Measurements from ENCODE around the gene FLRT1.

DNA sequence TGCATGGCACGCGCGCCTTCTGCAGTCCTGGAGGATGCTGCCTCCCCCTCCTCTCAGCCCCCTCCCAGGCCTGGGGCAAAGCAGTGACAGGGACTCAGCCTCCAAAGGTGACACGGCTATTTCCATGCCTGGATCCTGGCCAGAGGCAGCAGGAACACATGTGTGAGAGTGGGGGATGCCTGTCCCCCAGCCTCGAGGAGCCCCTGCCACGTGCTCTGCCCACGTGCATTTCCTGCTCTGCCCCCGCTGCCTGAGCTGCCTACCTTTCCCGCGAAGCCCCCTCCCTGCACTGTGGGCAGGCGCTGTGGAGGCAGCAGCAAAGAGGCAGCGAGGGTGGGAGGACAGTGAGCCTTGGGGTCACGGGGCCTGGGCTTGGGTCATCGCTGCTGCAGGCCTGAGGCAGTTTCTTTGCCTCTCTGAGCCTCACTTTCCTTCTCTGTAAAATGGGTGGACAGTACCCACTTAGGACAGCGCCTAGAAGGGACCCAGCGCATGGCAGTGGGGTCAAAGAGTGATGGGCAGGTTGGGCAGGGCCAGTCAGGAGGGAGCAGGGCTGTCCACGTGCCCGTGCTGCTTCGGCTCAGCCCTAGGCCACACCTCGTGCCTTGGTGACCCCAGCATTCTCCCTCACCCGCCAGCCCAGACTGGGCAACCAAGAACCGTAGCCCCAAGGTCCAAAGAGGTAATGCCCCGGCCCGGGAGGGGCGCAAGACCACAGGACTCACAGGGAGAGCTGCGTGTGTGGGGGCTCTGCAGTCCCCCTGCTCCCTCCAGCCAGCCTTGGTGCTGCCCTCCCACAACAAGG is 48.6 kb downstream of the FLRT1 start:
- no peak for TF ChIP-seq POLR2A (IDR thresholded peaks at IDR 0.05)
- TF ChIP-seq CTCF (IDR thresholded peaks at IDR 0.05 in 4 of 5, conservative IDR thresholded peaks at IDR 0.05 in 1 of 5), result no peak

Data from gastrocnemius medialis (tissue), 4 donors.